IgD-negative memory B cell (primary cell): ENCODE data around the gene ECT2. TPM values are rescaled to one million over a fixed set of nuclear protein-coding genes. Genes with fewer than 3 reads are reported as not detected.
A peak's percentile ranks its signal among the peaks of the same experiment; 100 is the strongest.

Source experiments
- H3K27ac Mint-ChIP-seq, 3 donors: one replicate each; pipeline ENCODE4 v1.8.0; 2020 to 2022; ENCODE audit warnings: mild to moderate bottlenecking in 3 of 3, mixed read lengths in 3 of 3, moderate library complexity in 1 of 3
- H3K27me3 Mint-ChIP-seq: one replicate; pipeline ENCODE4 v1.8.0; 2021; ENCODE audit warnings: mixed read lengths
- H3K36me3 Mint-ChIP-seq: one replicate; pipeline ENCODE4 v1.8.0; 2020; ENCODE audit warnings: mild to moderate bottlenecking, mixed read lengths
- H3K4me1 Mint-ChIP-seq, 3 donors: one replicate each; pipeline ENCODE4 v1.8.0; 2020 to 2022; ENCODE audit warnings: mixed read lengths in 3 of 3, mild to moderate bottlenecking in 1 of 3
- H3K4me3 Mint-ChIP-seq, 4 donors: one replicate each; pipeline ENCODE4 v1.8.0; 2020 to 2022; ENCODE audit warnings: mild to moderate bottlenecking in 4 of 4, mixed read lengths in 4 of 4, moderate library complexity in 3 of 4
- H3K9me3 Mint-ChIP-seq, 3 donors: one replicate each; pipeline ENCODE4 v1.8.0; 2020 to 2021; ENCODE audit warnings: mixed read lengths in 3 of 3, mild to moderate bottlenecking in 1 of 3
- polyA plus RNA-seq: library from polyadenylated mRNA; unstranded; fragments of 300-500 nt; fragmentation: Illumina TruSeq; gene quantifications from one replicate; pipeline ENCODE4 v1.2.3, GENCODE V29; 2021

ECT2 gene
- polyA plus RNA-seq, 1 donor from 2014 or later: 4.2 TPM

DNA sequence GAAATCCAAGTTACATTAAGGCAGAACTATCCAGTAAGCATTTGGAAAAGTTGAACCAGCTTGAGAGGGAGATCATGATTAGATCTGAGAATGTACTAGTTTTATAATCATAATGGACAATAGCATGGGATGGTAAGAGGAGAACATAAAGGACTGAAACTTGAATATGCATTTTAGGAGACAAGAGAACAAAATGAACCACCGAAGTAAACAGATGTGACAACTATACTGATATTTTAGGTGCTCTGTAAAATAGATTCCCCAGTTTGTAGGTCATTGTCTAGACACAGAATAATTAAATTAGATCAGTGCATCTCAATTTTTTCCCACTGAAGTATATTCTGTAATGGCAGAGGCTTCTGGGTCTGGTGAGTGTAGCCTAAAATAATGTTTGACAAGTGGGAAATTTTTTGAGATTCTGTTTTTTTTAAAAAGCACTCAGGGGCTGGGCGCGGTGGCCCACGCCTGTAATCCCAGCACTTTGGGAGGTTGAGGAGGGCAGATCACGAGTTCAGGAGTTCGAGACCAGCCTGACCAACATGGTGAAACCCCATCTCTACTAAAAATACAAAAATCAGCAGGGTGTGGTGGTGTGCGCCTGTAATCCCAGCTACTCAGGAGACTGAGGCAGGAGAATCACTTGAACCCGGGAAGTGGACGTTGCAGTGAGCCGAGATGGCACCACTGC is 16.3 kb downstream of the ECT2 start:
- Mint-ChIP-seq H3K4me1 (peaks cover 0 to 3% (median 0%) of the 10 kb centered on the region in 3 donors), H3K27me3 (no peaks in the 10 kb centered on the region), H3K4me3 (no peak overlapping the region), H3K36me3 (peaks cover 21% of the 10 kb centered on the region), H3K27ac (peak overlapping the region in 1 of 3 donors; percentile 22), H3K9me3 (no peaks in the 10 kb centered on the region)

DNA sequence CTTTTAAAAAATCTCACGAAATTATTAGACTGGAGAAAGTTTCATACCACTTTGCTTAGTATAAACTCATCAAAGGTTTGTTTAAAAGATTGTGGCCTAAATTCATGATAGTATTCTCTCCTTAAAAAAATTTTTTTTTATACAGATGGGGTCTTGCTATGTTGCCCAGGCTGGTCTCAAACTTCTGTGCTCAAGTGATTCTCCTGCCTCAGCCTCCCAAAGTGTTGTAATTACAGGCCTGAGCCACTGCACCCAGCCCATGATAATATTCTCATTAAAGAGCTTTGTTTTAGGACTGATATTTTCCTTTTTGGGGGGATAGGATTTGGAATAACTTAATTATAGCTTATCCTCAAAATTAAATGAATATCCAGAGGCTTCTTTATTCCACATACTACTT is 19.9 kb downstream of the ECT2 start:
- Mint-ChIP-seq H3K27ac (no peak overlapping the region), H3K36me3 (peaks cover 33% of the 10 kb centered on the region), H3K27me3 (no peaks in the 10 kb centered on the region), H3K4me3 (no peak overlapping the region), H3K4me1 (peaks cover 0 to 3% (median 0%) of the 10 kb centered on the region in 3 donors), H3K9me3 (no peaks in the 10 kb centered on the region)

DNA sequence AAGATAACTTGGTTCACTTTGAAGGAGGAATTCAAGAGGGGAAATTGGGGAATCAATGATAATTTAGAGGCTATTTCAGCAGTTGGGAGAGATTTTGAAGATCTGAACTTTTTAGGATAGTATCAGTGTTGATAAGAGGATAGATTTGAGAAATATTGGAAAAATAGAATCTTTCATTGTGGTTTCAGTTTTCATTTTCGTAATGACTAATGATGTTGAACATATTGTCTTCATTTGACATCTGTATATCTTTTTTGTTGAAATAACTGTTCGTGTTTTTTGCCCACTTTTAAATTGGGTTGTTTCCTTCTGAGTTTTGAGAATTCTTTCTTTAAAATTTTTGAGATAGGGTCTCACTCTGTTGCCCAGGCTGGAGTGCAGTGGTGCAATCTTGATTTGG is 21.1 kb downstream of the ECT2 start:
- peaks cover 29% of the 10 kb centered on the region for H3K36me3 Mint-ChIP-seq

DNA sequence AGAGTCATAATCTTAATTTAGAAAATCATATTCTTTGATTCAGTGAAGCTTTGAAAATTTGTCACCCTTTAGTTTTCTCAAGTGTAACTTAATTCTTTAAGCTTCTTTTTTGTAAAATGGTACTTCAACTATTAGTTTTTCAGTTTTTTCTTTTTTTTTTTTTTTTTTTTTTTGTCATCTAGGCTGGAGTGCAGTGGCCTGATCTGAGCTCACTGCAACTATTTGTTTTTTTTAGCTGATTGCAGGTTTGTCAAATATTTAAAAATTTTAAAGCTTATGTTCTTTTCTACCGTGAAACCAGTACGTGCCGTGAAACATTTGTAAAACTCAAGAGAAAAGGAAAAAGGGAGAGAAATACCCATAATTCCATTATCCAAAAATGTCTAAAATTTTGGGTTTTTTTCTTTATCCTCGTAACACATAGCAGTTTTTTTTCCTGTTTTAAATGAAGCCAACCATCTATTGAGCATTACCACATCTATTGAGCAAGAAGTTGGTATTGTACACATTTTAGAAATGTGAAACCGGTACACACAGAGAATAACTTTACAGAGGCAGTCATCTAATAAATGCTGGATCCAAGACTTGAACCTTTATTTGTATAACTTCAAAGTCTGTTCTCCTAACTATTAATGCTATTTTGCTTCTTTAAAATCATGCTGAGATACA is 25.7 kb downstream of the ECT2 start:
- Mint-ChIP-seq H3K9me3 (no peaks in the 10 kb centered on the region), H3K27me3 (no peaks in the 10 kb centered on the region), H3K36me3 (peaks cover 33% of the 10 kb centered on the region), H3K4me1 (peaks cover 0 to 3% (median 0%) of the 10 kb centered on the region in 3 donors), H3K4me3 (no peak overlapping the region), H3K27ac (no peak overlapping the region)

More for the DNA sequence above, 21.1 kb downstream of the ECT2 start:
- no peak overlapping the region for H3K4me3 Mint-ChIP-seq
- no peaks in the 10 kb centered on the region for H3K27me3 Mint-ChIP-seq
- H3K27ac Mint-ChIP-seq: no peak overlapping the region
- H3K9me3 Mint-ChIP-seq: no peaks in the 10 kb centered on the region
- peaks cover 0 to 3% (median 0%) of the 10 kb centered on the region in 3 donors for H3K4me1 Mint-ChIP-seq

DNA sequence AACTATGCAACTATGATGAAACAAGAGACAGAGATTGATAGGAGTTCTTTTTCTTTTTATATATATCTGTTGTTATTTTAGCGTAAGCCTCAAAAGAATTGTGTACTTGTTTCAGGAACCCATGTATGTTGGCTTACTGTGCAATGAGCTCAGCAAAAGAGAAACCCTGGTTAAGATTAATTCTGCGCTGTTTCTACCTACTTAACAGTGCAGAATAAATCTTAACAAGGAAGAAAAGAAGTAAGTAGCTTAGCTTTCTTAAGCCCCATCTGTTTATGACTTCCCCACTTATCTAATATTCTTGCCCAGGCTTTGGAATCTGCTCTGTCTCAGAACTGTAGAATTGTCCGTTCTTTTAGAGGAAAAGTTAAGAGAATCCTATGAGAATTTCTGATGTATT is 27.4 kb downstream of the ECT2 start:
- peaks cover 24% of the 10 kb centered on the region for H3K36me3 Mint-ChIP-seq
- H3K4me1 Mint-ChIP-seq: no peaks in the 10 kb centered on the region

DNA sequence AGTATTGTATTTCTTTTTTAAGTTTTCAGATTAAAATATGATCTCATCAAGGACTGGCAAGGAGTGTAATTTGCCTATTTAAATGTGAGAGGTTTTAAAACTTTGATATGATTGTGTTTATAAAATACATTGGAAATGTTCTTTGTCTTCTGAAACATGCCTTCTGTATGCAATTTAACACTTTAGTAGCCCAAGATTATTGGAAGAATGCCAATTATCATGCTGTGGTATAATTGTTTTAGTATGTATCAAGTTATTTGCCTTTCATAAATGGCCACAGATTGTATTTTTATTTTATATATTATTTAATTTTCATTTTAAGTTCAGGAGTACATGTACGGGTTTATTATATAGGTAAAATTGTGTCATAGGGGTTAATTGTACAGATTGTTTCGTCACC is 31.7 kb downstream of the ECT2 start:
- no peaks in the 10 kb centered on the region for H3K27me3 Mint-ChIP-seq
- H3K4me1 Mint-ChIP-seq: no peaks in the 10 kb centered on the region
- H3K4me3 Mint-ChIP-seq: no peak overlapping the region
- no peak overlapping the region for H3K27ac Mint-ChIP-seq
- peaks cover 13% of the 10 kb centered on the region for H3K36me3 Mint-ChIP-seq
- no peaks in the 10 kb centered on the region for H3K9me3 Mint-ChIP-seq

More for the DNA sequence above, 27.4 kb downstream of the ECT2 start:
- Mint-ChIP-seq H3K27me3 (no peaks in the 10 kb centered on the region), H3K27ac (no peak overlapping the region), H3K9me3 (no peaks in the 10 kb centered on the region), H3K4me3 (no peak overlapping the region)

DNA sequence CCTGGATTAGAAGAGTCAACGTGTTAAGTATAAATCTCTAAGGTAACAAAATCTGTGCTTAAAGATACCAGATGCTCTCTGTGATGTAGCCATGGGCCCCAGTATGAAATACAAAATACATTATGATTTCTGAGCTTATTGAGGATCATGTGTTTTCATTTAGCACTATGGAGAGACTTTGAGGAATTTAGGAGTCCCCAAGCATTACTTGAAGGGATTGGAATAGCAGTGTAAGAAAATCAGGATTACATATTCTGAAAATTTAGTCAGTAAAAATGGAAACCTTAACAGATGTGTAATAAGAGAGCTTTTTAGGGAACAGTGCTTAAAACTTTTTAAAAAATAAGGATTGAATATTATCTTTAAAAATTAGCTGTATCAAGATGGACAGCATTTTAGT is 35.5 kb downstream of the ECT2 start:
- peaks cover 0 to 2% (median 0%) of the 10 kb centered on the region in 3 donors for H3K4me1 Mint-ChIP-seq
- H3K9me3 Mint-ChIP-seq: no peaks in the 10 kb centered on the region
- no peak overlapping the region for H3K4me3 Mint-ChIP-seq
- H3K27ac Mint-ChIP-seq: no peak overlapping the region
- H3K27me3 Mint-ChIP-seq: no peaks in the 10 kb centered on the region
- peaks cover 12% of the 10 kb centered on the region for H3K36me3 Mint-ChIP-seq

DNA sequence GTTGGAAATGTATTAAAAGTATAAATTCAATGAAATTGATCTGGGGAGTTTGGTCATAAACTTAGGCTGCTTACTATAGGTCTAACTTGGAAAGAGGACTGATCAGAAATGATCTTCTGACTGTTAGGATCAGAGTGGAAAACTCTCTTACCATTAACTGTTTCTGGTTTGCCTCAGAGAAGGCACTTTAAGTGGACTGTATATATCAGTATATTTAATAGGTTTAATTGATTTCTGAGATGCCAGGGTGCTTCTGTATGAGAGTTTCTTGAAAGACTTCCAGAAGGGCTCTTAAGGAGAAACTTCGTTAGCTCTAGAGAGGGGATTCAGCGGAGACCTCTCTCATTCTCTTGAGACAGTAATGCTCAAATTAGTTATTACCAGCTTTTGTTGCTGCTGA is 36.5 kb downstream of the ECT2 start:
- H3K27ac Mint-ChIP-seq: no peak overlapping the region
- peaks cover 0 to 2% (median 0%) of the 10 kb centered on the region in 3 donors for H3K4me1 Mint-ChIP-seq
- H3K9me3 Mint-ChIP-seq: no peaks in the 10 kb centered on the region
- no peak overlapping the region for H3K4me3 Mint-ChIP-seq
- no peaks in the 10 kb centered on the region for H3K27me3 Mint-ChIP-seq
- H3K36me3 Mint-ChIP-seq: peaks cover 12% of the 10 kb centered on the region

DNA sequence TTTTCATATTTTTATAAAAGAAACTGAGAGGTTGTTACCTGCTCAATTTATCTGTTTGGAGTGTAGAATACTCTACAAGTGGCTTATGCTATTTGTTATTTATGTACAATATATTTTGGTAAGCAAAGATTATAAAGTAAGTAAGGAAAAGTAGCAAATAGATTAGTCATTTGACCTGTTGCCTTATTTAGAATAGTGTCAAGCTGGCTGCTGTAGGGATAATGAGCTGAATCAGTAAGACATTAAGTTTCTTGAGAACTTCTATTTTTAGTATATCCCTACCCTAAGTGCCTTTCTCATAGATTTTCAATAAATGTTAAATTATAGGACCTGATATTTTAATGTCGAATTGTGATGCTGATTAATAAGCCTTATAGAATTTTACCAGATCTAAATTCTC is 37.2 kb downstream of the ECT2 start:
- H3K9me3 Mint-ChIP-seq: no peaks in the 10 kb centered on the region
- no peak overlapping the region for H3K4me3 Mint-ChIP-seq
- H3K36me3 Mint-ChIP-seq: peaks cover 10% of the 10 kb centered on the region
- H3K27me3 Mint-ChIP-seq: no peaks in the 10 kb centered on the region
- H3K4me1 Mint-ChIP-seq: peaks cover 0 to 2% (median 0%) of the 10 kb centered on the region in 3 donors
- H3K27ac Mint-ChIP-seq: no peak overlapping the region

DNA sequence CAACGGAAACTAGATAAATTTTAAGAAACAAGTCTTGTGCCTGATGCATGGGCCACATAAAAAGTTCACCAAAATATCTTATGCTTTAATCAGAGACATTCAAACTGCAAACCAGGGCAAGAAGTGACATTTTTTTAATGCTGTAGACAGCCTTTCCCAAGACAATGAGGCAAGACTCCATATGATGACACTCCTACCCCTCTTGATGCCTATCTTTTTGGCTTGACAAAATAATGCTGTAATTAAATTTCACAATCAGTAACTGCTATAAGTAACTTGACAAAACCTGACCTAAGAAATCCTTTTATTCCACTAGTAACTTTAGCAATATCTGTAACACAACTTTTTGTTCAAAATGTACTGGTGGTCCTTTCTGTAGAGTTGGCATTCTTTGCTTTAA is 48.7 kb downstream of the ECT2 start:
- no peaks in the 10 kb centered on the region for H3K4me1 Mint-ChIP-seq
- H3K9me3 Mint-ChIP-seq: no peaks in the 10 kb centered on the region
- H3K4me3 Mint-ChIP-seq: no peak overlapping the region
- H3K27me3 Mint-ChIP-seq: no peaks in the 10 kb centered on the region
- peaks cover 9% of the 10 kb centered on the region for H3K36me3 Mint-ChIP-seq
- H3K27ac Mint-ChIP-seq: no peak overlapping the region

DNA sequence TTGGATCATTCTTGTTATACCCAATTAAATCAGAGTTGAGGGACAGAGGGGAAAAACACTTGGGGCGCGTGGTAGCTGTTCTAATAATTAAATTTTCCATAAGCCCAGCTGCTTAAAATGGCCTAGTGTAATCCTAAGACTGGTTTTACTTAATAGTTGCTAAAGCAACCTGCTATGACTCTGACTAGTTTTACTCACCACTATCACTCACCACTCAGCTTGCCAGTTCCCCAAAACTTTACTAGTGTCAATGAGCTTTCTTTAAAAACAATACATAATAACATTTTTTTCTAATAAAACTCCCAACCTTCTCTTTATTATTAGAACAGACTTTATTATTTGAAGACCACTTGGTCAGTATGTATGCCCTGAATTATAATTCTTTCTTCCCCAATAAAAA is 49.6 kb downstream of the ECT2 start:
- Mint-ChIP-seq H3K27ac (no peak overlapping the region), H3K9me3 (no peaks in the 10 kb centered on the region), H3K27me3 (no peaks in the 10 kb centered on the region)

DNA sequence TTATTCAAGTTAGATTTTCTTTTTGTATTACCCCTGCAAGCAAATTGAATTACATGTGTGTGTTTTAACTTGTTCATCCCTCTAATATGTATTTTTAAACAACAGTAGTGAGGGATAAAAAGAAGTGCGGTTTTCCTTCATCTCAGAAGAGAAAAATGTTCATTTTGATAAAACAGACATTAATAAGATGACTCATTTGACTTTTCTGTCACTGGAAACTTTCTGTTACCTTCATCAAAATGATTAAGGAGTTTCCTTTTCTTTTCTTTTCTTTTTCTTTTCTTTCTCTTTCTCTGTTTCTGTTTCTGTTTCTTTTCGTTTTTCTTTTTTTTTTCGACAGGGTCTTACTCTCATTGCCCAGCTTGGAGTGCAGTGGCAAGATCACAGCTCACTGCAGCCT is 53.0 kb downstream of the ECT2 start:
- Mint-ChIP-seq H3K4me1 (peaks cover 0 to 3% (median 0%) of the 10 kb centered on the region in 3 donors), H3K9me3 (no peaks in the 10 kb centered on the region), H3K27me3 (no peaks in the 10 kb centered on the region), H3K36me3 (peaks cover 7% of the 10 kb centered on the region), H3K27ac (no peak overlapping the region), H3K4me3 (no peak overlapping the region)

More for the DNA sequence above, 49.6 kb downstream of the ECT2 start:
- Mint-ChIP-seq H3K36me3 (peaks cover 9% of the 10 kb centered on the region), H3K4me1 (peaks cover 0 to 3% (median 0%) of the 10 kb centered on the region in 3 donors), H3K4me3 (no peak overlapping the region)

DNA sequence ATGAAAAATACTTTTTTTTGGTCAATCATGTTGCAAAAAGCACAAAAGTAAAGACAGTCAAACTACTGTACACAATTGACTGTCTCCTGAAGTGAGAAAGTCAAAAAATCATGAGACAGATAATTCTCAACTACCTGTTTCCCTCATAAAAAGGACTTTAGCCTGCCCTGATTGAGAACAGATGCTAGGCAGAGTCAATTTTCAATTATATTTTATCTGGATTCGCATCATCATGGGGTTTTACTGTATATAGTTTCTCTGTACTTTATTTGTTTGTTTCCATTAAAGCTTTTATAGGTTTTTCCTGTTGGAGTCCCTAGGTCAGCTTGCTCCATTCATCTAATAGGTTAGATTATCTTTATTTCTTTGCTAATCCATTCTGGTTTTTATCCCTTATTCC is 53.8 kb downstream of the ECT2 start:
- no peaks in the 10 kb centered on the region for H3K27me3 Mint-ChIP-seq
- peaks cover 0 to 3% (median 0%) of the 10 kb centered on the region in 3 donors for H3K4me1 Mint-ChIP-seq
- H3K4me3 Mint-ChIP-seq: no peak overlapping the region
- H3K36me3 Mint-ChIP-seq: peaks cover 6% of the 10 kb centered on the region
- no peak overlapping the region for H3K27ac Mint-ChIP-seq
- no peaks in the 10 kb centered on the region for H3K9me3 Mint-ChIP-seq

DNA sequence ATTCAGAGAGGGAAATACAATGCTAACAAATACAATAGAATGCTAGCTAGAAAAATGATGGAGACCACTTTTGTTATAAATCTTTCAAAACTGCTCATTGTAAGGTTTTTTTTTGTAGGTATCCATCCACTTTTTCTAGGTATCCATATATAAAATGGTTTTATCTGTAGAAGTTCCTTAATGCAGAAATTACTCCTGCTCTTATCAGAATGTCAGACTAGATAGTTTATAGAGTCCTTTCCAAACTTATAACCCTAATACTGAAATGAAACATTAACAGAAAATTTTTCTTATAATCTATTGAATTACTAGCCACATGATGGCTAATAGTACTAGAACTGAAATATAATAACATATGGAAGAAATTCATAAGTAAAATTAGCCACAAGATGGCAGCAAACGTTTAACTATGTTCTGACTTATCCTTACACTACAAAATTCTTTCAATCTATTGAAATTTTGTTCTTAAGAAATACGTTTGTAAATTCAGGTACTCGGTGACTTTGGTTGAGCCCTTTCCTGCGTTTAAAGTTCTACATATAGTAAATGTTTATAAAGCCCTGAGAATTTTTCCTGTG is 58.5 kb downstream of the ECT2 start:
- Mint-ChIP-seq H3K4me1 (peaks cover 0 to 5% (median 0%) of the 10 kb centered on the region in 3 donors), H3K4me3 (no peak overlapping the region), H3K27ac (no peak overlapping the region), H3K36me3 (no peaks in the 10 kb centered on the region), H3K9me3 (no peaks in the 10 kb centered on the region), H3K27me3 (no peaks in the 10 kb centered on the region)

DNA sequence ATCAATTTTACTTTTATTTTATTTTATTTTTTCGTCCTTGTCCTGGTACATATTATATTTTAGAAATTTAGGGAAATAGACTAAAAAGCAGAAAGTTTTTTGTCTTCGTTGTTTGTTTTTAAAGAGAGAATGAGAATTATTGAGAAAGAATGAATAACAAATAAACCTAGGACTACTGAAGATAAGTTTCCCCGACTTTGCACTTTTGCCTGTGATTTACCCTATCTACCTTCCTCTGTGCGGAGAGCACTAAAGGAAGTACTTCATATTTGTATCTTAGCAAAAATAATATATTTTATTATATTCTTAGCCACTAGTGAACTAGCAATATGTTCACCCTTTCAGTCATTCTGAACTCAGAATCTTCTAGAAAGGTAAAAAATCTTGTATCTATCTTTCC is 60.6 kb downstream of the ECT2 start:
- peaks cover 0 to 2% (median 0%) of the 10 kb centered on the region in 3 donors for H3K4me1 Mint-ChIP-seq
- no peaks in the 10 kb centered on the region for H3K27me3 Mint-ChIP-seq
- H3K27ac Mint-ChIP-seq: no peak overlapping the region
- no peak overlapping the region for H3K4me3 Mint-ChIP-seq
- no peaks in the 10 kb centered on the region for H3K36me3 Mint-ChIP-seq
- no peaks in the 10 kb centered on the region for H3K9me3 Mint-ChIP-seq
